Erythroblast (primary cell): ENCODE results near the gene LDLRAD2.

Experiments
- GATA1 ChIP-seq: IDR thresholded peaks from 2 replicates; pipeline ENCODE4 v1.6.1; 2011; ENCODE audit warnings: low read depth, mild to moderate bottlenecking, control low read depth, low read length, moderate library complexity
- POLR2A ChIP-seq: IDR thresholded peaks from 2 replicates; pipeline ENCODE4 v1.6.1; 2011; ENCODE audit warnings: mild to moderate bottlenecking, low read length

DNA sequence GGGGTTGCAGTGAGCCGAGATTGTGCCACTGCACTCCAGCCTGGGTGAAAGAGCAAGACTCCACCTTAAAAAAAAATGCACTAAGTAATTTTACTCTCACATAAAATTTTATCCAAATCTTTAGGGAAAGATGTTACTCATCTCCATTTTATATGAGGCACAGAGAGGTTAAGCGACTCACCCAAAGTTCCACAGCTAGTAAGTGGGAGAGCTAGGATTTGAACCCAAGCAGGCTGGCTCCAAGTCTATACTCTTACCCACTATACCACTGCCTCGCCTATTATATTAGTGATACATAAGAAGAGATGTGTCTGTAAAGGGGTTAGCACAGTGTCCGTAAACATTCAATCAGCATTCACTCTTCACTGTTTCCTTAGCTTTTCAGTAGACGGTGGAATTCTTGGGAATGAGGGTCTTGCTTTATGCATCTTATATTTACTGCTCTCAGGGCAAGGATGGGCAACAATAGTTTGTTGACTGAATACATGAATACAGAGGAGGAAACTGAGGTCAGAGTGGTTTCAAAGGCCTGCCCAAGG is 15.1 kb downstream of the LDLRAD2 start:
- TF ChIP-seq POLR2A (no peak), GATA1 (no peak)
